DMS53 treated with DMSO at 0.1 percent for 48 hours (cell line): Measurements from ENCODE around the gene KLK12.

Experiments used
- DNase-seq: peaks from one replicate; lab custom pipeline; 2025; ENCODE audit not compliant: unreplicated experiment; lab: John Stamatoyannopoulos, UW

Gene KLK12

GRCh38 chr19:50983625-50984292, 51.0 kb downstream of the KLK12 start, which contains the start of gene KLK7:
KLK7 (minus strand) TSS chr19:50983917; CDS start chr19:50982399, 1,518 bp downstream.
- no peak for DNase-seq

- DNase-seq: no peak
Measured at GRCh38 chr19:50982186-50982585, 52.6 kb downstream of the KLK12 start.

DNA sequence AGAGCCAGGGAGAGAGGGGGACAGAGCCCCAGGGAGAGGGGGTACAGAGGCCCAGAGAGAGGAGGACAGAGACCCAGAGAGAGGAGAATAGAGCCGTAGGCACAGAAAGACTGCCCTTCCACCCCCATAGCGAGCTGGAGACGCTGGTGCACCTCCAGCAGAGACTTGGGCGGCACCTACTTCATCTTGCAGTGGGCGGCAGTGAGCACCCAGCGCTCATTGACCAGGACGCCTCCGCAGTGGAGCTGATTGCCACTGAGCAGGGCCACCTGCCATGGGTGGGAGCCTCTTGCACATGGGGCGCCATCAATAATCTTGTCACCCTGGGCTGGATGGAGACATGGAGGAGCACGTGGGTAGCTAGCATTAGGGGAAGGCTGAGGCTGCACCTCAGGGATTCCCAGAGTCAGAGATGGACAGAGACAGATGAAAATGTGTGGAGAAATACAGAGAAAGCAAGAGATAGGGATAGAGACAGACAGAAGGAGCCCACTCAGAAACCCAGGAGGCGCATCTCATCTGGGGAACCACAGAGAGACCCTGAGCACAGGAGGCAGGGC, 53.1 kb downstream of the KLK12 start:
- no peak for DNase-seq

DNA sequence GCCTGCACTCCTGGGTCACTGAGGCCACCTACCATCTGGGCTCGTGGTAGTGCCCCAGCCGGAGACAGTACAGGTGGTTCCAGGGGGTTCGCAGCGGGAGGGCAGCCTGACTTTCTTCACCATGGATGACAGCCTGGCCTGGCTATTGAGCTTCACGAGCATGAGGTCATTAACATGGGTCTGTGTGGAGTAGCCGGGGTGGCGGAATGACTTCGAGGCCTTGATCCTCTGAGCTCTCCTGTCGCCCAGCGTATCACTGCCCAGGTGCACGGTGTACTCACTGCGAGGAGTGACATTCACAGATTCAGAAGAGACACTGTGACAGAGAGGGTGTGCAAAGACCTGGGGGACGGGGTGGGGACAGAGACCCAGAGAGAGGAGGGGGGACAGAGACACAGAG, 54.6 kb downstream of the KLK12 start:
- no peak for DNase-seq

DNA sequence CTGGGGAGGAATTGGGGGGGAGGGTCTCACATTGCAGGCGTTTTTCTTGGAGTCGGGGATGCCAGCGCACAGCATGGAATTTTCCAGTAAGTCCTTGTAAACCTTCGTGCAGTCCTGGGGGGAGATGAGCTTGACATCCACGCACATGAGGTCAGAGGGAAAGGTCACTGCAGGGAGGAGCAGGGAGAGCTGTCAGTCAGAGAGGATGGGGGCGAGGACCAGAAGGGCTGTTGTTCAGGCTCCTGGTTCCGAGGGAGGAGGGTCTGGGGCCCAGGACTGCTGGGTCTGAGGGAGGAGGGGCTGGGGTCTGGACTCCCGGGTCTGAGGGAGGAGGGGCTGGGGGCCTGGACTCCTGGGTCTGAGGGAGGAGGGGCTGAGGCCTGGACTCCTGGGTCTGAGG, 55.0 kb downstream of the KLK12 start:
- no peak for DNase-seq
